BE2C (cell line): ENCODE measurements around the gene CARF.
"Not testable (repeated sequence)": the region's sequence is repeated elsewhere in the genome, so short reads cannot be mapped to it uniquely, and the experiment has no call there.

Experiments
- DNase-seq: peaks from one replicate; pipeline ENCODE4 v3.0.0-alpha.2; 2020
- H3K27me3 ChIP-seq: fragments of 250-450 bp; sonication (Bioruptor Pico); 2 replicates; pipeline ENCODE4 v1.5.1; 2020; ENCODE audit warnings: mild to moderate bottlenecking
- H3K36me3 ChIP-seq: fragments of 250-450 bp; sonication (Bioruptor Pico); 2 replicates; pipeline ENCODE4 v1.5.1; 2020; ENCODE audit warnings: mild to moderate bottlenecking
- H3K4me1 ChIP-seq: fragments of 250-450 bp; sonication (Bioruptor Pico); 2 replicates; pipeline ENCODE4 v1.5.1; 2020
- H3K4me3 ChIP-seq: 2 replicates; pipeline ENCODE4 v1.5.1; 2011; ENCODE audit warnings: low read depth, low read length
- H3K9me3 ChIP-seq: fragments of 250-450 bp; sonication (Bioruptor Pico); 2 replicates; pipeline ENCODE4 v1.5.1; 2020
- CTCF ChIP-seq: IDR thresholded peaks from 2 replicates; pipeline ENCODE4 v1.5.1; 2012; ENCODE audit warnings: mild to moderate bottlenecking, low read depth, low read length

Gene CARF

GRCh38 chr2:202911203-202911511 lies 918 bp upstream of the CARF start:
- peaks cover 26% of the 10 kb centered on the region for H3K36me3 ChIP-seq
- TF ChIP-seq CTCF, result no peak
- no peaks in the 10 kb centered on the region for H3K4me1 ChIP-seq
- peak overlapping the region; percentile 88 for H3K4me3 ChIP-seq
- no peaks in the 10 kb centered on the region for H3K27me3 ChIP-seq
- H3K9me3 ChIP-seq, result no peaks in the 10 kb centered on the region
- no peak for DNase-seq

- not testable (repeated sequence) for H3K9me3 ChIP-seq, H3K4me1 ChIP-seq, H3K27me3 ChIP-seq, DNase-seq
- peaks cover 11% of the 10 kb centered on the region for H3K36me3 ChIP-seq
- H3K4me3 ChIP-seq, result peak overlapping the region; percentile 88
These were observed 497 bp downstream of the CARF start for GRCh38 chr2:202912342-202913201.

GRCh38 chr2:202918860-202919259 lies 6.8 kb downstream of the CARF start:
- no peaks in the 10 kb centered on the region for H3K4me1 ChIP-seq
- no peak for TF ChIP-seq CTCF
- H3K36me3 ChIP-seq, result no peaks in the 10 kb centered on the region
- no peak overlapping the region for H3K4me3 ChIP-seq
- no peaks in the 10 kb centered on the region for H3K9me3 ChIP-seq
- no peaks in the 10 kb centered on the region for H3K27me3 ChIP-seq
- no peak for DNase-seq

- no peaks in the 10 kb centered on the region for H3K9me3 ChIP-seq
- DNase-seq, result no peak
- H3K4me1 ChIP-seq, result no peaks in the 10 kb centered on the region
- H3K4me3 ChIP-seq, result no peak overlapping the region
- H3K27me3 ChIP-seq, result no peaks in the 10 kb centered on the region
- TF ChIP-seq CTCF, result no peak
- no peaks in the 10 kb centered on the region for H3K36me3 ChIP-seq
These were observed 20.5 kb downstream of the CARF start for GRCh38 chr2:202932425-202933138.

GRCh38 chr2:202933139-202933510 lies 21.1 kb downstream of the CARF start:
- Histone ChIP-seq H3K27me3 (no peaks in the 10 kb centered on the region), H3K36me3 (no peaks in the 10 kb centered on the region), H3K4me1 (no peaks in the 10 kb centered on the region), H3K9me3 (no peaks in the 10 kb centered on the region), H3K4me3 (no peak overlapping the region)
- no peak for TF ChIP-seq CTCF
- no peak for DNase-seq

GRCh38 chr2:202933958-202934357 lies 21.9 kb downstream of the CARF start:
- no peak for TF ChIP-seq CTCF
- Histone ChIP-seq H3K36me3 (no peaks in the 10 kb centered on the region), H3K4me1 (no peaks in the 10 kb centered on the region), H3K27me3 (no peaks in the 10 kb centered on the region), H3K9me3 (no peaks in the 10 kb centered on the region), H3K4me3 (no peak overlapping the region)
- DNase-seq, result no peak
